Measurements from ENCODE around the gene DAB1.
A peak's percentile ranks its signal among the peaks of the same experiment; 100 is the strongest.

The DAB1 gene

DNA sequence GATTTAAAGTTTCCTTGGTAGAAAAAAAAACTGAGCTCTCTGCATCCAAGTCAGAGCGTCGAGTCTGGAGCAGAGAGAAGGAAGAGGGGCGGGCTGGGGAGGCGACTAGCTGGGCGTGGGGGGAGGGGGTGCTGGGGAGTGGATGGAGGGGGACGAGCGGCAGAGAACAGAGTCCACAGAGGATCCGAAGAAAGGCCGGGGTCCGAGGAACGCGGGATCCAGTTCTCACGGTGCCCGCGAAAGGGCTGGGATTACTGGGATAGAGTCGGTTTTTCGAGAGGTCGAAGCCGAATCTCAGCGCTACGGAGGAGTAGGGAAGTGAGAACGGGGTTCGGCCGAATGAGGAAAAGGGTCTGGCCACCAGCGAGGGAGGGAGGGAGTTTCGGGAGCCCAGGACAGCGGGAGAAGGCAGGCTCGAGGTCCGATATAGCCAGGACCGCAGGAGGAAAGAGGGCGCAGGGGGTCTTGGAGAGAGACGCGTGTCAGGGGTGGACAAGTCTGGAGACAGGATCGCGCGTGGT is 665 bp downstream of the DAB1 start:
- Histone ChIP-seq H3K36me3 (ENCODE audit: control insufficient read depth in 2 of 2, insufficient read depth in 1 of 2, low read length in 2 of 2) (no peaks in the 10 kb centered on the region), H3K9me3 (ENCODE audit: control insufficient read depth, insufficient read depth, low read depth, low read length) (no peaks in the 10 kb centered on the region), H3K4me3 (ENCODE audit: low read depth, low read length) (peak overlapping the region; percentile 49), H3K27ac (ENCODE audit: extremely low read depth, low read depth, low read length) (peak overlapping the region; percentile 20; the same call in 1 of the 2 replicates), H3K4me1 (ENCODE audit: control insufficient read depth, insufficient read depth, low read length) (no peaks in the 10 kb centered on the region)
- POLR2A ChIA-PET, result interaction anchor here (1.0 kb wide), 1 partner anchor 590 kb away, joined by 3 read pairs; no protein-coding TSS in a partner anchor
- CTCF ChIA-PET, result interaction anchor here (0.6 to 0.7 kb wide), 2 partner anchors 14 to 592 kb away, joined by 3 to 5 read pairs; no protein-coding TSS in a partner anchor
- TF ChIP-seq ZNF112 (tag by site-specific recombination; IDR thresholded peaks at IDR 0.05) (no peak), ZNF146 (tag by site-specific recombination; IDR thresholded peaks at IDR 0.05) (no peak), ZNF837 (tag by site-specific recombination; IDR thresholded peaks at IDR 0.05) (no peak), ZNF510 (tag by site-specific recombination; IDR thresholded peaks at IDR 0.05; ENCODE audit: insufficient replicate concordance) (no peak), ZNF354C (tag by site-specific recombination; IDR thresholded peaks at IDR 0.05; ENCODE audit: borderline replicate concordance, low read depth) (no peak), SP2 (tag by site-specific recombination; IDR thresholded peaks at IDR 0.05) (no peak; the same call in 1 of the 2 replicates), ZNF707 (tag by site-specific recombination; IDR thresholded peaks at IDR 0.05) (no peak), RBAK (tag by site-specific recombination; IDR thresholded peaks at IDR 0.05) (no peak), ZNF366 (tag by site-specific recombination; conservative IDR thresholded peaks at IDR 0.05) (peak; percentile 50), ZNF341 (tag by site-specific recombination; IDR thresholded peaks at IDR 0.05; ENCODE audit: low read depth) (no peak), ZNF335 (tag by site-specific recombination; conservative IDR thresholded peaks at IDR 0.05) (peak; percentile 80), ZNF292 (tag by site-specific recombination; IDR thresholded peaks at IDR 0.05; ENCODE audit: borderline replicate concordance, low read depth) (no peak), ZBTB17 (tag by site-specific recombination; IDR thresholded peaks at IDR 0.05) (peak; percentile 37; the same call in 1 of the 2 replicates), ZNF777 (tag by site-specific recombination; IDR thresholded peaks at IDR 0.05; ENCODE audit: borderline replicate concordance) (peak; percentile 25; the same call in 1 of the 2 replicates), ZBTB8A (tag by site-specific recombination; IDR thresholded peaks at IDR 0.05) (peak; percentile 63; the same call in 1 of the 2 replicates), ZBTB20 (tag by site-specific recombination; IDR thresholded peaks at IDR 0.05) (peak; percentile 65; the same call in 1 of the 2 replicates), ZNF704 (tag by site-specific recombination; IDR thresholded peaks at IDR 0.05) (no peak), ZBTB26 (tag by site-specific recombination; optimal IDR thresholded peaks at IDR 0.05) (no peak), PRDM1 (tag by site-specific recombination; IDR thresholded peaks at IDR 0.05) (0 out of 2 replicates have a peak, but pooled peaks have one; percentile 22), ZNF398 (tag by site-specific recombination; IDR thresholded peaks at IDR 0.05) (peak; percentile 49; the same call in 1 of the 2 replicates), ZNF843 (tag by site-specific recombination; IDR thresholded peaks at IDR 0.05) (0 out of 2 replicates have a peak, but pooled peaks have one; percentile 34), REST (tag by site-specific recombination; IDR thresholded peaks at IDR 0.05) (no peak), ZNF239 (tag by site-specific recombination; IDR thresholded peaks at IDR 0.05) (0 out of 2 replicates have a peak, but pooled peaks have one; percentile 15), ZNF76 (tag by site-specific recombination; IDR thresholded peaks at IDR 0.05; ENCODE audit: borderline replicate concordance, low read depth) (0 out of 2 replicates have a peak, but pooled peaks have one; percentile 18), KLF16 (tag by site-specific recombination; IDR thresholded peaks at IDR 0.05) (no peak; the same call in 1 of the 2 replicates), ZNF677 (tag by site-specific recombination; IDR thresholded peaks at IDR 0.05) (no peak), ZNF157 (tag by site-specific recombination; IDR thresholded peaks at IDR 0.05) (no peak), ZNF561 (tag by site-specific recombination; IDR thresholded peaks at IDR 0.05; ENCODE audit: borderline replicate concordance) (no peak), ZNF596 (tag by site-specific recombination; IDR thresholded peaks at IDR 0.05) (no peak)
- TF ChIP-seq, protein P1, sequence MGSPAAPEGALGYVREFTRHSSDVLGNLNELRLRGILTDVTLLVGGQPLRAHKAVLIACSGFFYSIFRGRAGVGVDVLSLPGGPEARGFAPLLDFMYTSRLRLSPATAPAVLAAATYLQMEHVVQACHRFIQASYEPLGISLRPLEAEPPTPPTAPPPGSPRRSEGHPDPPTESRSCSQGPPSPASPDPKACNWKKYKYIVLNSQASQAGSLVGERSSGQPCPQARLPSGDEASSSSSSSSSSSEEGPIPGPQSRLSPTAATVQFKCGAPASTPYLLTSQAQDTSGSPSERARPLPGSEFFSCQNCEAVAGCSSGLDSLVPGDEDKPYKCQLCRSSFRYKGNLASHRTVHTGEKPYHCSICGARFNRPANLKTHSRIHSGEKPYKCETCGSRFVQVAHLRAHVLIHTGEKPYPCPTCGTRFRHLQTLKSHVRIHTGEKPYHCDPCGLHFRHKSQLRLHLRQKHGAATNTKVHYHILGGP (tag by site-specific recombination; IDR thresholded peaks at IDR 0.05), result no peak
